Activated B cell treated with CpG ODN at 0.5 μM for 24 hours (primary cell): ENCODE measurements around the gene CCNY. TPM values are rescaled to one million over a fixed set of nuclear protein-coding genes. Genes with fewer than 3 reads are reported as not detected.

ENCODE experiments used
- ATAC-seq: fragments of 200-7000 bp; cut with Tn5 transposase; one replicate; pipeline ENCODE4 v1.10.0; 2021; ENCODE audit warnings: low read depth, mild to moderate bottlenecking, moderate library complexity
- CTCF ChIA-PET: fragments of 350-600 bp; sonication (Branson Sonifier 250); formaldehyde crosslinking; loops from one replicate; lab custom pipeline; 2021; ENCODE audit warnings: antibody characterized with exemption; lab: Charles Lee
- POLR2A ChIA-PET: fragments of 350-600 bp; sonication (Branson Sonifier 250); formaldehyde crosslinking; loops from one replicate; lab custom pipeline; 2021; ENCODE audit warnings: antibody characterized with exemption; lab: Charles Lee
- DNase-seq: peaks from one replicate; pipeline ENCODE4 v3.0.0; 2022
- H3K27ac Mint-ChIP-seq: one replicate; pipeline ENCODE4 v1.8.0; 2020; ENCODE audit warnings: mixed read lengths
- H3K27me3 Mint-ChIP-seq: one replicate; pipeline ENCODE4 v1.8.0; 2021; ENCODE audit warnings: mixed read lengths
- H3K36me3 Mint-ChIP-seq: one replicate; pipeline ENCODE4 v1.8.0; 2021; ENCODE audit warnings: low read depth, mixed read lengths
- H3K4me1 Mint-ChIP-seq: one replicate; pipeline ENCODE4 v1.8.0; 2021; ENCODE audit warnings: mixed read lengths
- H3K4me3 Mint-ChIP-seq: one replicate; pipeline ENCODE4 v1.8.0; 2020; ENCODE audit warnings: mild to moderate bottlenecking, mixed read lengths
- H3K9me3 Mint-ChIP-seq: one replicate; pipeline ENCODE4 v1.8.0; 2020; ENCODE audit warnings: mixed read lengths
- CTCF ChIP-seq: fragments of 200-600 bp; IDR thresholded peaks from one replicate; pipeline ENCODE4 v1.8.0; 2022; ENCODE audit warnings: antibody characterized with exemption, mild to moderate bottlenecking
- intact Hi-C: fragments of 100-400 bp; cut with micrococcal nuclease; formaldehyde crosslinking; loops from one replicate; pipeline ENCODE4 v1.15.1; 2024
- total RNA-seq: library from RNA; stranded (reverse); gene quantifications from 2 replicates; pipeline ENCODE4 v1.2.3, GENCODE V29; 2022

Gene CCNY
- total RNA-seq, 1 donor from 2014 or later = 69.2 TPM

- intact Hi-C loops = no loop called here
- no peak for ATAC-seq
- DNase-seq = no peak
- Mint-ChIP-seq H3K4me1 (peaks cover under 1% of the 10 kb centered on the region), H3K36me3 (no peaks in the 10 kb centered on the region), H3K4me3 (no peak overlapping the region), H3K9me3 (peaks cover 4% of the 10 kb centered on the region), H3K27ac (no peak overlapping the region), H3K27me3 (peaks cover 35% of the 10 kb centered on the region)
- POLR2A ChIA-PET = no interaction called here
- TF ChIP-seq CTCF = no peak
- CTCF ChIA-PET = no interaction called here
Measured at GRCh38 chr10:35612385-35613106, 276.2 kb downstream of the CCNY start.

GRCh38 chr10:35613107-35613440 lies 276.8 kb downstream of the CCNY start:
- H3K4me3 Mint-ChIP-seq = no peak overlapping the region
- no peaks in the 10 kb centered on the region for H3K36me3 Mint-ChIP-seq
- ChIA-PET CTCF (no interaction called here), POLR2A (no interaction called here)
- no peak overlapping the region for H3K27ac Mint-ChIP-seq
- peaks cover 4% of the 10 kb centered on the region for H3K9me3 Mint-ChIP-seq
- TF ChIP-seq CTCF = no peak
- H3K4me1 Mint-ChIP-seq = no peaks in the 10 kb centered on the region
- no peak for ATAC-seq
- intact Hi-C loops = no loop called here
- no peak for DNase-seq
- H3K27me3 Mint-ChIP-seq = peaks cover 35% of the 10 kb centered on the region

GRCh38 chr10:35613597-35614226 lies 277.4 kb downstream of the CCNY start:
- POLR2A ChIA-PET = no interaction called here

GRCh38 chr10:35614312-35614711 lies 278.0 kb downstream of the CCNY start:
- Mint-ChIP-seq H3K4me1 (no peaks in the 10 kb centered on the region), H3K27ac (no peak overlapping the region), H3K9me3 (peaks cover 4% of the 10 kb centered on the region), H3K27me3 (peaks cover 35% of the 10 kb centered on the region), H3K4me3 (no peak overlapping the region), H3K36me3 (no peaks in the 10 kb centered on the region)
- CTCF ChIA-PET = no interaction called here
- intact Hi-C loops = no loop called here
- no peak for DNase-seq
- no peak for ATAC-seq
- no peak for TF ChIP-seq CTCF
- POLR2A ChIA-PET = no interaction called here

More at GRCh38 chr10:35613597-35614226, 277.4 kb downstream of the CCNY start:
- no peak for ATAC-seq
- no peak overlapping the region for H3K27ac Mint-ChIP-seq
- no peaks in the 10 kb centered on the region for H3K4me1 Mint-ChIP-seq
- no peak for TF ChIP-seq CTCF
- H3K36me3 Mint-ChIP-seq = no peaks in the 10 kb centered on the region
- DNase-seq = no peak
- H3K9me3 Mint-ChIP-seq = peaks cover 4% of the 10 kb centered on the region
- no peak overlapping the region for H3K4me3 Mint-ChIP-seq
- intact Hi-C loops = no loop called here
- CTCF ChIA-PET = interaction anchor here (0.5 kb wide), 1 partner anchor 20 kb away, joined by 3 read pairs; no protein-coding TSS in a partner anchor
- H3K27me3 Mint-ChIP-seq = peaks cover 35% of the 10 kb centered on the region

Other genes starting within 250 kb of the CCNY start
- gene CUL2, start 246.2 kb upstream of the CCNY start, total RNA-seq = 32.7 and 33.7 TPM in 2 replicates
- gene CREM, start 209.7 kb upstream of the CCNY start, total RNA-seq = 75.3 and 86.4 TPM in 2 replicates